GM12878 (cell line): ENCODE data around the gene NPTN. TPM values are rescaled to one million over a fixed set of nuclear protein-coding genes. Genes with fewer than 3 reads are reported as not detected.

ENCODE experiments used
- ATAC-seq: fragments of 200-7000 bp; cut with Tn5 transposase; 3 replicates; pipeline ENCODE4 v1.9.1; 2020; ENCODE audit warnings: mild to moderate bottlenecking, moderate library complexity
- Bru-seq: library from RNA; stranded (reverse); fragments of 400-500 nt; gene quantifications from one replicate; lab custom pipeline; 2021; lab: Mats Ljungman, UMichigan
- BruChase-seq, 2 experiments: library from RNA; stranded (reverse); fragments of 400-500 nt; gene quantifications; one replicate each; lab custom pipeline; 2021; lab: Mats Ljungman, UMichigan
- BruUV-seq: library from RNA; stranded (reverse); fragments of 400-500 nt; replicated peaks from 2 replicates; lab custom pipeline; 2021; lab: Mats Ljungman, UMichigan
- CTCF ChIA-PET: fragments of 300-600 bp; sonication (Branson Sonifier 250); formaldehyde crosslinking; extraction: SDS; loops from one replicate; lab custom pipeline; 2021; ENCODE audit warnings: inconsistent platforms; lab: Yijun Ruan, JAX
- POLR2A ChIA-PET: fragments of 350-600 bp; formaldehyde crosslinking; extraction: SDS; loops from one replicate; lab custom pipeline; 2021; ENCODE audit warnings: inconsistent platforms; lab: Charles Lee
- RAD21 ChIA-PET: fragments of 300-600 bp; sonication (Branson Sonifier 250); formaldehyde crosslinking; loops from one replicate; lab custom pipeline; 2023; ENCODE audit warnings: antibody characterized with exemption; ENCODE audit not compliant: unreplicated experiment; lab: Charles Lee
- SMC1A ChIA-PET: fragments of 300-600 bp; sonication (Branson Sonifier 250); formaldehyde crosslinking; loops from one replicate; lab custom pipeline; 2023; ENCODE audit not compliant: unreplicated experiment, uncharacterized antibody; lab: Charles Lee
- DNase-seq: peaks from one replicate; pipeline ENCODE4 v3.0.0-alpha.2; 2011; ENCODE audit warnings: low read depth, low spot score
- FAIRE-seq: peaks from 3 replicates; lab custom pipeline; 2011; peaks lifted over from hg19 to GRCh38; lab: Jason Lieb, UNC
- H2AFZ ChIP-seq: 2 replicates; pipeline ENCODE4 v1.6.0; 2011; ENCODE audit warnings: low read depth, low read length, control low read depth; ENCODE audit not compliant: control insufficient read depth
- H3K27ac ChIP-seq: 2 replicates; pipeline ENCODE4 v1.5.1; 2011; ENCODE audit warnings: control low read depth; ENCODE audit not compliant: control insufficient read depth, insufficient read depth
- H3K27me3 ChIP-seq, 2 experiments: replicated peaks in 1 of 2; 2 replicates each; pipeline versions ENCODE4 v1.6.0 to v1.6.1; 2011; ENCODE audit warnings: low read length in 1 of 2; ENCODE audit not compliant: control insufficient read depth in 2 of 2, insufficient read depth in 2 of 2
- H3K36me3 ChIP-seq, 2 experiments: 2 replicates each; pipeline ENCODE4 v1.5.1; 2011; ENCODE audit warnings: low read length in 1 of 2; ENCODE audit not compliant: control insufficient read depth in 2 of 2, insufficient read depth in 2 of 2
- H3K4me1 ChIP-seq: 2 replicates; pipeline ENCODE4 v1.6.1; 2011; ENCODE audit warnings: mild to moderate bottlenecking, low read length, moderate library complexity, mixed read lengths; ENCODE audit not compliant: control insufficient read depth, insufficient read depth
- H3K4me2 ChIP-seq: 2 replicates; pipeline ENCODE4 v1.6.0; 2011; ENCODE audit warnings: control low read depth; ENCODE audit not compliant: control insufficient read depth, insufficient read depth
- H3K4me3 ChIP-seq: fragments of 200-600 bp; sonication (generic); 2 replicates; pipeline ENCODE4 v1.5.1; 2016
- H3K79me2 ChIP-seq: 2 replicates; pipeline ENCODE4 v1.6.0; 2011; ENCODE audit warnings: low read length; ENCODE audit not compliant: control insufficient read depth, insufficient read depth
- H3K9ac ChIP-seq: 2 replicates; pipeline ENCODE4 v1.8.0; 2011; ENCODE audit warnings: low read length, control low read depth, mixed read lengths; ENCODE audit not compliant: control insufficient read depth, insufficient read depth
- H3K9me3 ChIP-seq: replicated peaks from 3 replicates; pipeline ENCODE4 v1.5.1; 2011; ENCODE audit warnings: mild to moderate bottlenecking, low read length; ENCODE audit not compliant: control insufficient read depth, insufficient read depth
- H4K20me1 ChIP-seq: 2 replicates; pipeline ENCODE4 v1.6.0; 2011; ENCODE audit not compliant: control insufficient read depth, insufficient read depth
- ATF2 ChIP-seq: IDR thresholded peaks from 2 replicates; pipeline ENCODE4 v1.6.1; 2012; ENCODE audit warnings: low read length, inconsistent platforms
- CREB1 ChIP-seq: IDR thresholded peaks from 2 replicates; pipeline ENCODE4 v1.6.1; 2012; ENCODE audit warnings: low read depth, mild to moderate bottlenecking, inconsistent platforms
- CTCF ChIP-seq, 3 experiments: IDR thresholded peaks in 2 of 3; conservative IDR thresholded peaks in 1 of 3; 2 replicates each; pipeline ENCODE4 v1.5.1; 2011; ENCODE audit warnings: low read depth in 3 of 3, low read length in 3 of 3, mild to moderate bottlenecking in 3 of 3, control low read depth in 2 of 3, moderate library complexity in 2 of 3, inconsistent platforms in 1 of 3, mixed read lengths in 1 of 3; ENCODE audit not compliant: control insufficient read depth in 2 of 3, insufficient read depth in 1 of 3; ENCODE audit errors: extremely low read depth in 1 of 3
- DPF2 ChIP-seq: fragments of 450-650 bp; IDR thresholded peaks from 2 replicates; pipeline ENCODE4 v1.6.1; 2017; ENCODE audit warnings: mild to moderate bottlenecking
- EP300 ChIP-seq, 2 experiments: fragments of 150-350 bp in 1 of 2; IDR thresholded peaks; 2 replicates each; pipeline ENCODE4 v1.6.1; 2011 to 2012; ENCODE audit warnings: low read depth in 2 of 2, low read length in 2 of 2, borderline replicate concordance in 1 of 2, improper control_type of control experiment in 1 of 2, inconsistent platforms in 1 of 2; ENCODE audit not compliant: control insufficient read depth in 1 of 2
- NFYB ChIP-seq: IDR thresholded peaks from 2 replicates; pipeline ENCODE4 v1.6.1; 2011; ENCODE audit warnings: low read depth, mild to moderate bottlenecking, low read length, improper control_type of control experiment, moderate library complexity; ENCODE audit not compliant: insufficient read depth
- NRF1 ChIP-seq: conservative IDR thresholded peaks from 2 replicates; pipeline ENCODE4 v1.6.1; 2011; ENCODE audit warnings: mild to moderate bottlenecking, low read depth, low read length, improper control_type of control experiment
- PKNOX1 ChIP-seq: fragments of 450-650 bp; IDR thresholded peaks from 2 replicates; pipeline ENCODE4 v1.6.1; 2016; ENCODE audit warnings: mild to moderate bottlenecking
- RCOR1 ChIP-seq: conservative IDR thresholded peaks from 2 replicates; pipeline ENCODE4 v1.6.1; 2012; ENCODE audit warnings: low read depth, low read length, improper control_type of control experiment
- SMAD5 ChIP-seq: IDR thresholded peaks from 2 replicates; pipeline ENCODE4 v1.6.1; 2016; ENCODE audit warnings: antibody characterized with exemption, low read depth
- WGBS: methylation state at CpG from one replicate; pipeline ENCODE4 v1.1.6; 2016; ENCODE audit warnings: low lambda C conversion rate; ENCODE audit not compliant: insufficient replicate concordance, insufficient coverage; ENCODE audit errors: missing lambda C conversion rate; 5-methylcytosine and 5-hydroxymethylcytosine counted together
- in situ Hi-C: fragments of 300-500 bp; cut with MboI; formaldehyde crosslinking; loops from 9 replicates; pipeline ENCODE4 v1.14.3; 2018; ENCODE audit warnings: mixed read lengths
- intact Hi-C: fragments of 100-400 bp; cut with micrococcal nuclease; formaldehyde crosslinking; loops from one replicate; pipeline ENCODE4 v1.14.2; 2022; ENCODE audit not compliant: unreplicated experiment
- long read RNA-seq, 2 experiments: library from polyadenylated mRNA; unstranded; transcript quantifications; one replicate each; pipeline ENCODE4 v2.0.0, GENCODE V29; 2019 to 2020
- polyA minus RNA-seq, 3 experiments: library from RNA; depleted of rRNA, polyadenylated mRNA; stranded (reverse); fragments of >200 nt; gene quantifications; 2 replicates each; pipeline ENCODE4 v1.2.3, GENCODE V29; 2011
- polyA plus RNA-seq, 11 experiments: library from polyadenylated mRNA; depleted of rRNA in 4 of 11; unstranded in 6 of 11; stranded (reverse) in 5 of 11; fragments of >200 nt; fragmentation: Nextera tagmentation in 4 of 11; fragmentation: Illumina TruSeq in 1 of 11; extraction: Ambion mirVana in 4 of 11; extraction: Trizol in 1 of 11; gene quantifications; 1 replicate in 1 of 11; 2 replicates in 10 of 11; pipeline versions ENCODE4 v1.2.1 to v1.2.3, GENCODE V29; 2011 to 2016; ENCODE audit warnings: inconsistent platforms in 2 of 11, missing spikeins in 2 of 11, low read depth in 1 of 11
- total RNA-seq, 4 experiments: library from RNA; depleted of rRNA in 3 of 4; stranded (reverse); fragments of >200 nt in 3 of 4; fragmentation: Illumina TruSeq in 1 of 4; extraction: Trizol in 1 of 4; gene quantifications; 2 replicates each; pipeline versions ENCODE4 v1.2.1 to v1.2.3, GENCODE V29; 2013 to 2021

The NPTN gene
- 77.3 and 80.7 TPM in 2 replicates for total RNA-seq (2013; cell fraction: nucleolus; rRNA removed)
- total RNA-seq (2014; rRNA removed) (36.9 and 38.0 TPM in 2 replicates), total RNA-seq (2014; rRNA removed; fragmentation: Illumina TruSeq; extraction: Trizol) (41.0 and 45.6 TPM in 2 replicates), total RNA-seq (2021) (40.7 and 42.5 TPM in 2 replicates), polyA plus RNA-seq (2011; rRNA removed) (43.4 and 53.8 TPM in 2 replicates), polyA plus RNA-seq (2014; fragmentation: Illumina TruSeq; extraction: Trizol) (79.1 and 84.8 TPM in 2 replicates), polyA plus RNA-seq (2014; fragmentation: Nextera tagmentation; extraction: Ambion mirVana) (10 to 100 TPM; 17.8 to 21.9 TPM), polyA plus RNA-seq (2014; rRNA removed) (33.7 and 35.4 TPM in 2 replicates), polyA plus RNA-seq (2016; fragmentation: Nextera tagmentation; extraction: Ambion mirVana) (10 to 100 TPM; 45.7 to 48.1 TPM), polyA minus RNA-seq (2011; rRNA and poly(A)+ RNA removed) (33.4 and 39.0 TPM in 2 replicates), Bru-seq, nascent RNA (percentile 85 among the genes with signal in this experiment), BruChase-seq, experiment 1, labeled RNA remaining after a 6-hour chase (percentile 84 among the genes with signal in this experiment), BruChase-seq, experiment 2, labeled RNA remaining after a 2-hour chase (percentile 87 among the genes with signal in this experiment)
- 21.6 TPM for polyA plus RNA-seq (2011; ENCODE audit: low read depth)
- polyA plus RNA-seq (2011; cell fraction: cytosol; rRNA removed), result 30.8 and 37.2 TPM in 2 replicates
- polyA plus RNA-seq (2011; cell fraction: nucleus; rRNA removed), result 56.9 and 67.2 TPM in 2 replicates
- polyA plus RNA-seq (2012), result 27.7 and 36.8 TPM in 2 replicates
- polyA minus RNA-seq (2011; cell fraction: cytosol; rRNA and poly(A)+ RNA removed), result 11.6 and 19.0 TPM in 2 replicates
- polyA minus RNA-seq (2011; cell fraction: nucleus; rRNA and poly(A)+ RNA removed), result 32.8 and 49.5 TPM in 2 replicates
- long read RNA-seq, experiment 1, transcript NPTN-202 (8 exons, 2,817 nt), result major isoform, 11 of 13 reads
- long read RNA-seq, experiment 1, partial matches to known transcripts, result 0 of 13 reads
- long read RNA-seq, experiment 1, other reads (novel, unspliced or antisense), result 2 of 13 reads
- long read RNA-seq, experiment 2, partial matches to known transcripts, result 1 of 5 reads
- long read RNA-seq, experiment 2, other reads (novel, unspliced or antisense), result 3 of 5 reads

GRCh38 chr15:73633111-73633990, at the start of gene NPTN:
NPTN (minus strand) TSS chr15:73633389; CDS start chr15:73633215, 174 bp downstream.
- H3K79me2 ChIP-seq, result peaks cover 47% of the 10 kb centered on the region
- H2AFZ ChIP-seq, result peak within 1 kb of the TSS; percentile 99
- H3K27ac ChIP-seq, result peak within 1 kb of the TSS; percentile 66
- peaks cover 18% of the 10 kb centered on the region for H3K4me1 ChIP-seq
- ChIA-PET POLR2A (interaction anchor here (0.5 to 2.4 kb wide), 4 partner anchors 12 to 939 kb away, joined by 3 to 14 read pairs (median 4); no protein-coding TSS in a partner anchor), SMC1A (interaction anchor here (0.7 to 8.3 kb wide), 8 partner anchors 15 to 73 kb away, joined by 3 to 89 read pairs (median 4); no protein-coding TSS in a partner anchor), RAD21 (interaction anchor here (1.5 to 5.8 kb wide), 4 partner anchors 10 to 72 kb away, joined by 4 to 86 read pairs (median 6); no protein-coding TSS in a partner anchor), CTCF (interaction anchor here (1.1 to 13.2 kb wide), 7 partner anchors 10 to 70 kb away, joined by 3 to 250 read pairs (median 170); no protein-coding TSS in a partner anchor)
- no peaks in the 10 kb centered on the region for H3K9me3 ChIP-seq
- in situ Hi-C loops (loop anchor here (10.0 kb wide), 1 partner anchor 849 kb away; the partner anchor contains the start of gene ADPGK), intact Hi-C loops (no loop called here)
- FAIRE-seq (peak; percentile 83), ATAC-seq (peak; percentile 93), DNase-seq (peak; percentile 84)
- H3K4me3 ChIP-seq, result peak within 1 kb of the TSS; percentile 92
- H4K20me1 ChIP-seq, result no peaks in the 10 kb centered on the region
- no peaks in the 10 kb centered on the region for H3K36me3 ChIP-seq
- peak within 1 kb of the TSS; percentile 78 for H3K9ac ChIP-seq
- BruUV-seq, result TSS peak; percentile 71
- WGBS, result 3% methylated on average over 39 of the region's 62 CpGs
- no peaks in the 10 kb centered on the region for H3K27me3 ChIP-seq
- peak within 1 kb of the TSS; percentile 94 for H3K4me2 ChIP-seq
- TF ChIP-seq DPF2 (no peak), CTCF (IDR thresholded peaks at IDR 0.05 in 2 of 3, conservative IDR thresholded peaks at IDR 0.05 in 1 of 3; ENCODE audit: control insufficient read depth in 2 of 3, extremely low read depth in 1 of 3, insufficient read depth in 1 of 3, low read depth in 3 of 3, low read length in 3 of 3) (no peak), SMAD5 (peak; percentile 69; the same call in 1 of the 2 replicates), CREB1 (peak; percentile 8; the same call in 1 of the 2 replicates), NFYB (peak; percentile 81), RCOR1 (peak; percentile 93), ATF2 (no peak), NRF1 (0 out of 2 replicates have a peak, but pooled peaks have one; percentile 7), PKNOX1 (peak; percentile 59; the same call in 1 of the 2 replicates), EP300 (IDR thresholded peaks at IDR 0.05; ENCODE audit: borderline replicate concordance in 1 of 2, control insufficient read depth in 1 of 2, low read depth in 2 of 2, low read length in 2 of 2) (no peak)
